Thymus (tissue), 11 donors: ENCODE measurements around the gene SETD4. TPM values are rescaled to one million over a fixed set of nuclear protein-coding genes. Genes with fewer than 3 reads are reported as not detected.

ENCODE experiments used
- DNase-seq, 9 donors: peaks; one replicate each; pipeline ENCODE4 v3.0.0-alpha.2; 2013; ENCODE audit warnings: low spot score in 9 of 9, low read depth in 6 of 9, missing footprints in 1 of 9
- H3K27ac ChIP-seq, 2 donors: one replicate each; pipeline ENCODE4 v1.5.1; 2013; ENCODE audit warnings: control low read depth in 1 of 2, low read depth in 1 of 2, low read length in 1 of 2, mild to moderate bottlenecking in 1 of 2, moderate library complexity in 1 of 2
- H3K27me3 ChIP-seq, 2 donors: one replicate each; pipeline ENCODE4 v1.5.1; 2013; ENCODE audit warnings: low read length in 1 of 2; ENCODE audit not compliant: control insufficient read depth in 2 of 2, insufficient read depth in 1 of 2
- H3K36me3 ChIP-seq, 2 donors: one replicate each; pipeline ENCODE4 v1.5.1; 2013; ENCODE audit warnings: low read length in 1 of 2, mild to moderate bottlenecking in 1 of 2, moderate library complexity in 1 of 2; ENCODE audit not compliant: control insufficient read depth in 2 of 2, insufficient read depth in 2 of 2
- H3K4me1 ChIP-seq, 2 donors: one replicate each; pipeline ENCODE4 v1.5.1; 2013; ENCODE audit warnings: low read length in 2 of 2; ENCODE audit not compliant: control insufficient read depth in 2 of 2, insufficient read depth in 2 of 2
- H3K4me3 ChIP-seq, 2 donors: one replicate each; pipeline ENCODE4 v1.5.1; 2013; ENCODE audit warnings: low read length in 2 of 2, control low read depth in 1 of 2, mild to moderate bottlenecking in 1 of 2
- H3K9me3 ChIP-seq, 2 donors: one replicate each; pipeline ENCODE4 v1.5.1; 2013; ENCODE audit warnings: low read length in 1 of 2, mild to moderate bottlenecking in 1 of 2; ENCODE audit not compliant: control insufficient read depth in 2 of 2, insufficient read depth in 1 of 2
- WGBS: extraction: QIAGEN DNeasy Blood & Tissue Kit; methylation state at CpG from one replicate; pipeline ENCODE4 v1.1.7; 2013; 5-methylcytosine and 5-hydroxymethylcytosine counted together
- polyA plus RNA-seq: library from polyadenylated mRNA; stranded (reverse); fragments of 200-250 nt; gene quantifications from one replicate; pipeline ENCODE4 v1.2.3, GENCODE V29; 2013
- total RNA-seq: library from RNA; stranded (reverse); fragments of 120-200 nt; gene quantifications from one replicate; pipeline ENCODE4 v1.2.4, GENCODE V29; 2013
- donor health status: healthy.

Gene SETD4
- total and polyA plus RNA-seq, 2 donors = 11.7 TPM

DNA sequence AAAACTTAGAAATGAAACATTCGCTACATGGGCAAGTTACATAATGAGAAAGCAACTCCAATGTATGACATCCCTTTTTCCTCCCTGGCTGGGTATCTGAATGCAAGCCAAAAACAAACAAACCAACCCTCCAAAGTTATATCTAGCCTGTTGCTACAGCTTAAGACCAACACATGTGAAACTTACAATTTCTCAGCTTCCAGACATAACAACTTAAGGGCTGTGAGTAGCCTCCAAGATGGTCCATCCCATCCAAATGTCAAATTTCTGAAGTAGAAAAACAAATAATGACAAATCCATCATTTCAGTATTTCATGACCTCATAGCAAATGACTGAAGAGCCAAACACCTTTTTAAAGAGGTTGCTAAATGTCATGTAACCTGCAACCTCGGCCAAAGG, 19.9 kb downstream of the SETD4 start:
- peaks cover 0 to 2% of the 10 kb centered on the region in 2 donors for H3K4me1 ChIP-seq
- WGBS = 100% methylated on average over 2 of the region's 2 CpGs
- H3K9me3 ChIP-seq = no peaks in the 10 kb centered on the region
- H3K27me3 ChIP-seq = no peaks in the 10 kb centered on the region
- no peak overlapping the region for H3K27ac ChIP-seq
- no peak for DNase-seq
- no peak overlapping the region for H3K4me3 ChIP-seq
- H3K36me3 ChIP-seq = peaks cover 56 to 57% of the 10 kb centered on the region in 2 donors

DNA sequence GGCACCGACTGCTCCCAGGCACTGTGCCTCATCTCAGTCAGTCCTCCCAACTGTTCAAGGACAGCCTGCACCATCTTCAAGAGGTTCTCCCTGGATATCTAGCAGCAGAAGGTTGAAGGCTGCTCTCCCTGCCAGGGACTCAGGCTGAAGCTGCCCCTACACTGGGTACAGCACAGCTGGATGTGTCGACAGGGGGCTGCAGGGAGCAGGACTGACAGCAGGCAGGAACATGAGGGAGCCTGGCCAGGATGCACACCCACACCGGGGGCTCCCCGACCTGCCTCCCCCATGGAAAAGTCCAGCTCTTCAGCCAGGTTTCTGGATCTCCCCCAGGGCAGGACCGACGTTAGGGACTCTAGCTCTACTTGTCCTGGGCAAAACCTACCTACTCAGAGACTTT, 20.5 kb downstream of the SETD4 start:
- no peak overlapping the region for H3K27ac ChIP-seq
- H3K36me3 ChIP-seq = peaks cover 56 to 57% of the 10 kb centered on the region in 2 donors
- WGBS = 98% methylated on average over 6 of the region's 6 CpGs

DNA sequence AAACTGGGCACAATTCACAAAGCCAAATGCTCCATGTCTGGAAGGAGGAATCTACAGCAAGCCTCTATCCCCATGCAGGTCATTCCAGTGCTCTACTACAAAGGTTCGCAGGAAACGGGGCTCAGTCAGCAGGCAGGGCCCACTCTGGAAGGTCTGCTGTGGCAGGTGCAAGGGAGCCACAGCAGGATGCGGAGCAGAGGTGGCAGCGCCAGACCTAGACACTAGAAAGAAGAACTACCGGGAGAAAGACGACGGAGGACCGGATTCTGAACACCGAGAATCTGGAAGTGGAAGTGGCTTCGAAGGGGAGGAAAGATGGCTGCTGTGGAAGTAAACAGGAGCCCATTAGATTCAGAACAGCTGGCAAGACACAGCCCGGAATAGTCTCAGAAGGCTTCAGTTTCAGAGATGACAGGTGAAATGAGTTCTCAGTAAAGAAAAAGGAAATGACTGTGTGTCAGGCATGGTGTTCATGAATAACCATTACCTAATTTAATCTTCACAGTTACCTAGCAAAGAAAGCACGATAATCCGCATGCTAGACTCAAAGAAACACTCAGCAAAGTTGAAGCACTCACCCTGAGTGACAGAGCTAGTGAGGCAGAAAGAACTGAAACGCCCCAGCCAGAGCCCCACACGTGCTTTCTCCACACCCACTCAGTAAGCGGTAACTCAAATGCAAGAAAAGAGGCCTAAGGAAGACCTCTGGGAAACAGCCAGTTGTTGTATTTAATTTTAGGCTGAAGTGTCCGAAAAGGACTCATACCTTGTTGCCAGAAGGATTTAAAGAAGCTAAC, 21.4 kb downstream of the SETD4 start:
- H3K36me3 ChIP-seq = peaks cover 54 to 55% of the 10 kb centered on the region in 2 donors
- peaks cover 0 to 2% of the 10 kb centered on the region in 2 donors for H3K4me1 ChIP-seq
- H3K27me3 ChIP-seq = no peaks in the 10 kb centered on the region
- peak overlapping the region; percentile 11 to 18 for H3K27ac ChIP-seq
- H3K4me3 ChIP-seq = no peak overlapping the region
- no peaks in the 10 kb centered on the region for H3K9me3 ChIP-seq
- DNase-seq = no peak
- 96% methylated on average over 17 of the region's 17 CpGs for WGBS

More for the DNA sequence above, 20.5 kb downstream of the SETD4 start:
- no peak overlapping the region for H3K4me3 ChIP-seq
- peaks cover 0 to 2% of the 10 kb centered on the region in 2 donors for H3K4me1 ChIP-seq
- no peaks in the 10 kb centered on the region for H3K9me3 ChIP-seq
- no peak for DNase-seq
- no peaks in the 10 kb centered on the region for H3K27me3 ChIP-seq

DNA sequence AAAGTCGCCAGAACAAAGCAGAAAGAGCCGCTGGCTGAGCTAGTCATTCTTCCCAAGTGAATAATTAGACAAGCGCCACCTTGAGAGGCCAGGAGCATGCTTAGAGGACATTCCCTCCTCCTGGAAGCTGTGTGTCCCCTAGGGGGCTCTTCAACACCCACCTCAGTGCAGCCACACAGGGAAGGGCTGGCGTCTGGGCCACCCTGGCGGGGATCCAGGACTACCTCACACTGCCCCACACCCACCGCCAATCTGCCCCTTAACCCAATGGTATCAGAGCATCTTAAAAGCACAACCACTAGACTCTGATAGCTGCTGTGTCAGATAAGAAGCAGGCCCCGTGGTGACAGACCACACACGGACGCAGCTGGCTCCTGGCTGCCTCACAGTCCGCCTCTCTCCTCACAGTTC, 24.9 kb downstream of the SETD4 start:
- Histone ChIP-seq H3K36me3 (peaks cover 38 to 50% of the 10 kb centered on the region in 2 donors), H3K27me3 (no peaks in the 10 kb centered on the region), H3K4me1 (peaks cover 0 to 2% of the 10 kb centered on the region in 2 donors), H3K27ac (no peak overlapping the region), H3K4me3 (no peak overlapping the region), H3K9me3 (no peaks in the 10 kb centered on the region)
- no peak for DNase-seq
- 93% methylated on average over 10 of the region's 10 CpGs for WGBS

DNA sequence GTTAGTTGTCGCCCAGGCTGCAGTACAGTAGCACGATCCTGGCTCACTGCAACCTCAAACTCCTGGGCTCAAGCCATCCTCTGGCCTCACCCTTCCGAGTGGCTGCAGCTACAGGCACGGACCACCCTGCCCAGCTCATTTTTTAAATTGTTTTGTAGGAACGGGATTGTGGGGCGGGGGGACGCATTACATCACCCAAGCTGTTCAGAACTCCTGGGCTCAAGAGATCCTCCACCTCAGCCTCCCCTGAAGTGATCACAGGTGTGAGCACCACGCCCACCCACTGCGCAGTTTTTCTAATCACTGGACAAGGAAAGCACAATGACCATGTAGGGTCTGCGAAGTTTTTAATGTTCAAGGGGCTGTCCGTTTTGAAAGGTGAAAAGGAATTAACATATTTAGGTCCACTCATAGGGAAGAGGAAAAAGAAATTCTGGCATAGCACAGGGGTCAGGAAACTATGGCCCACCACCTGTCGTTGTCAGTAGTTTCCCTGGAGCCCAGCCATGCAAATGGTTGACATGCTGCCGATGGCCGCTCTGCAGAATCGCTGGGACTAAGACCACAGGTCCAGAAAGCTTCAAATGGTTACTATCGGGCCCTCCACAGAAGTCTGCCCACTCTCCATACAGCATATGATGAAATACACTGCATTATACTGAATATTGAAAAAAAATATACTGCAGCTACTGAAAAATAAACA, 26.0 kb downstream of the SETD4 start:
- Histone ChIP-seq H3K27ac (no peak overlapping the region), H3K4me1 (peaks cover 0 to 2% of the 10 kb centered on the region in 2 donors), H3K36me3 (peaks cover 38 to 42% of the 10 kb centered on the region in 2 donors), H3K4me3 (no peak overlapping the region), H3K9me3 (no peaks in the 10 kb centered on the region), H3K27me3 (no peaks in the 10 kb centered on the region)
- no peak for DNase-seq
- WGBS = 87% methylated on average over 16 of the region's 16 CpGs

DNA sequence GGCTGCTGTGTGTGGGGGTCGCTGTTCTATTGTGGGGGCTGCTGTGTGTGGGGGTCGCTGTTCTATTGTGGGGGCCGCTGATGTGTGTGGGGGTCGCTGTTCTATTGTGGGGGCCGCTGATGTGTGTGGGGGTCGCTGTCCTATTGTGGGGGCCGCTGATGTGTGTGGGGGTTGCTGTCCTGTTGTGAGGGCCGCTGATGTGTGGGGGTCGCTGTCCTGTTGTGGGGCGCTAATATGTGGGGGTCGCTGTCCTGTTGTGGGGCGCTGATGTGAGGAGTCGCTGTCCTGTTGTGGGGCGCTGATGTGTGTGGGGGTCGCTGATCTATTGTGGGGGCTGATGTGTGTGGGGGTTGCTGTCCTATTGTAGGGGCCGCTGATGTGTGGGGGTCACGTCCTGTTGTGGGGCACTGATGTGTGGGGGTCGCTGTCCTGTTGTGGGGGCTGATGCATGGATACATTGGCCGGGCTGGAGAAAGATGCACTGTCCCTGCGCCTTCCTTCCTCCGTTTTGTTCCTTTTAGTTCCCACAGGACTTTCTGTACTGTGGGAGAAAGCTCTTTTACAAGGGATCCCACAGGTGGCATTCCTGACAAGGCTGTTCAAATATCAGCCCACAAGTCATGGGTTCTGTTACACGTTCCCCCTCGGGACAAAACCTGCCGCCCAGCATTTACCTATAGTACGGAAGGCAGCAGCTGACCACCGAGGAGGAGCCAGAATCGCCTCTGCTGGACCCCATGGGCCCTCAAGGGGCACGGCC, 27.5 kb downstream of the SETD4 start:
- DNase-seq = no peak
- Histone ChIP-seq H3K4me3 (no peak overlapping the region), H3K4me1 (peaks cover 0 to 4% of the 10 kb centered on the region in 2 donors), H3K9me3 (no peaks in the 10 kb centered on the region), H3K27ac (no peak overlapping the region), H3K36me3 (peaks cover 26 to 30% of the 10 kb centered on the region in 2 donors), H3K27me3 (no peaks in the 10 kb centered on the region)
- WGBS = 98% methylated on average over 28 of the region's 28 CpGs

DNA sequence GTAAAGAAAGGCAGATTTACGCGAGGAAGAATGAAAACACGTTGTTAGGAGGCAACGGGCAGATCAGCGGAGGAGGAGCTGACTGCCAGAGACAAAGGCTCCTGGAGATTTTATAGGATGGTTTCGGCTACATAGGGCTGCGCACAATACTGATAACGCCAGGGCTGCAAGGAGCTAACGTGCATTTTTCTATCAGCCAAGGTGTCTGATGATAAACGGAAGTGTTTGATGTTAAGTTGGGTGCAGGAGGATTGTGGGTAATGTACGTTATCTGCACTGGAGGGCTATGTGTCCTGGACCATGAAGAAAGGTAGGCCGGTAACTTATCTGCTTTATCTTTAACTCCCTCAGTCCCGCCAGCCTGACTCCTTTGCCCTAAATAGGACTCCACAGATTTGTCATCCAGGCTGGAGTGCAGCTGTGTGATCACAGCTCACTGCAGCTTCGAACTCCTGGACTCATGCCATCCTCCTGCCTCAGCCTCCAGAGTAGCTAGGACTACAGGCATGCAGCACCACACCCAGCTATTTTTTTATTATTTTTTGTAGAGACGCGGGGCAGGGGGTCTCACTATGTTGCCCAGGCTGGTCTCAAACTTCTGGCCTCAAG, 29.6 kb downstream of the SETD4 start:
- Histone ChIP-seq H3K27ac (no peak overlapping the region), H3K27me3 (no peaks in the 10 kb centered on the region), H3K9me3 (no peaks in the 10 kb centered on the region), H3K4me3 (no peak overlapping the region), H3K4me1 (peaks cover 0 to 4% of the 10 kb centered on the region in 2 donors), H3K36me3 (peaks cover 14 to 22% of the 10 kb centered on the region in 2 donors)
- 88% methylated on average over 16 of the region's 16 CpGs for WGBS
- no peak for DNase-seq

DNA sequence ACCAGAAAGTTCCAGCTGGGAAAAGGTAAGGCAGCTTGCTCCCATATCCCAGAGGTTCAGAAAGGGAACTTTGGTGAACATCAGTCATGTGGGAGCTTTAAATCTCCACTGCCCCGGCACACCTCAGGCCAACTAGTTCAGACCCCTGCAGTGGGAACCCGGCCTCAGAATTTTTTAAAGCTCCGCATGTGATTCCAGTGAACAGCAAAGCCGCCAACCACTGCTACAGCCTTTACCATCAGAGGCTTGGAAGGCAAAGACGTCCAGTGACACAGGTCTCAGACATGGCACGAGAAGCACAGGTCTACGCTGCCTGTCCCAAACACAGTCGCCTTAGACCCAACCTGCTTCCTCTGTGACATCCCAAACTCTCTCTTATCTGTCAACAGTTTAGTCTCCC, 31.0 kb downstream of the SETD4 start:
- peaks cover under 1 to 10% of the 10 kb centered on the region in 2 donors for H3K36me3 ChIP-seq
- WGBS = 97% methylated on average over 8 of the region's 8 CpGs
- no peak overlapping the region for H3K4me3 ChIP-seq
- H3K27ac ChIP-seq = no peak overlapping the region
- DNase-seq = no peak
- no peaks in the 10 kb centered on the region for H3K9me3 ChIP-seq
- no peaks in the 10 kb centered on the region for H3K27me3 ChIP-seq
- peaks cover 0 to 4% of the 10 kb centered on the region in 2 donors for H3K4me1 ChIP-seq
